ENCODE results near the gene GRK6. TPM values are rescaled to one million over a fixed set of nuclear protein-coding genes. Genes with fewer than 3 reads are reported as not detected.
A peak's percentile ranks its signal among the peaks of the same experiment; 100 is the strongest.

Gene GRK6
- total RNA-seq, 2 donors from 2014 or later: 27.3 to 33.3 TPM

- TF ChIP-seq CTCF (IDR thresholded peaks at IDR 0.05): no peak
- Histone ChIP-seq H3K27me3 (replicated peaks; ENCODE audit: insufficient read depth) (no peaks in the 10 kb centered on the region), H3K4me3 (no peak overlapping the region), H3K36me3 (no peaks in the 10 kb centered on the region), H3K27ac (no peak overlapping the region), H3K4me1 (ENCODE audit: control insufficient read depth in 1 of 2, low read depth in 2 of 2) (peaks cover 15 to 26% of the 10 kb centered on the region in 2 donors), H3K9me3 (no peaks in the 10 kb centered on the region)
- DNase-seq (ENCODE audit: low spot score) (no peak), ATAC-seq (ENCODE audit: insufficient number of reproducible peaks, low FRiP score, low read depth) (no peak)
These were observed 2.8 kb upstream of the GRK6 start for GRCh38 chr5:177423671-177424070.

- H3K9me3 ChIP-seq: no peaks in the 10 kb centered on the region
- ATAC-seq (ENCODE audit: insufficient number of reproducible peaks, low FRiP score, low read depth) (no peak), DNase-seq (ENCODE audit: low spot score) (no peak)
- no peaks in the 10 kb centered on the region for H3K27me3 ChIP-seq (replicated peaks; ENCODE audit: insufficient read depth)
- H3K4me3 ChIP-seq: peak overlapping the region; percentile 75
- peaks cover under 1% of the 10 kb centered on the region for H3K36me3 ChIP-seq
- H3K27ac ChIP-seq: peak overlapping the region; percentile 87 to 93
- TF ChIP-seq CTCF (IDR thresholded peaks at IDR 0.05): no peak
- H3K4me1 ChIP-seq (ENCODE audit: control insufficient read depth in 1 of 2, low read depth in 2 of 2): peaks cover 15 to 31% of the 10 kb centered on the region in 2 donors
These were observed 1.2 kb upstream of the GRK6 start for GRCh38 chr5:177425196-177425800.

- DNase-seq (ENCODE audit: low spot score) (peak; percentile 100), ATAC-seq (ENCODE audit: insufficient number of reproducible peaks, low FRiP score, low read depth) (peak; percentile 96)
- H3K36me3 ChIP-seq: peaks cover 3% of the 10 kb centered on the region
- no peak for TF ChIP-seq CTCF (IDR thresholded peaks at IDR 0.05)
- no peaks in the 10 kb centered on the region for H3K9me3 ChIP-seq
- H3K4me1 ChIP-seq (ENCODE audit: control insufficient read depth in 1 of 2, low read depth in 2 of 2): peaks cover 15 to 31% of the 10 kb centered on the region in 2 donors
- H3K27me3 ChIP-seq (replicated peaks; ENCODE audit: insufficient read depth): no peaks in the 10 kb centered on the region
- peak overlapping the region; percentile 75 for H3K4me3 ChIP-seq
- H3K27ac ChIP-seq: peak overlapping the region; percentile 87 to 93
These were observed 493 bp upstream of the GRK6 start for GRCh38 chr5:177425801-177426565.

GRCh38 chr5:177427211-177427822 is 841 bp downstream of the GRK6 start:
- peak overlapping the region; percentile 95 for H3K4me3 ChIP-seq
- no peak for TF ChIP-seq CTCF (IDR thresholded peaks at IDR 0.05)
- DNase-seq (ENCODE audit: low spot score) (no peak), ATAC-seq (ENCODE audit: insufficient number of reproducible peaks, low FRiP score, low read depth) (no peak)
- H3K27me3 ChIP-seq (replicated peaks; ENCODE audit: insufficient read depth): no peaks in the 10 kb centered on the region
- H3K36me3 ChIP-seq: peaks cover 3% of the 10 kb centered on the region
- H3K4me1 ChIP-seq (ENCODE audit: control insufficient read depth in 1 of 2, low read depth in 2 of 2): peaks cover 15 to 42% of the 10 kb centered on the region in 2 donors
- H3K9me3 ChIP-seq: no peaks in the 10 kb centered on the region
- H3K27ac ChIP-seq: peak overlapping the region; percentile 62 to 69

GRCh38 chr5:177427919-177428573 is 1.6 kb downstream of the GRK6 start:
- TF ChIP-seq CTCF (IDR thresholded peaks at IDR 0.05): no peak
- H3K27ac ChIP-seq: no peak overlapping the region
- H3K36me3 ChIP-seq: peaks cover 10% of the 10 kb centered on the region
- peak overlapping the region; percentile 95 for H3K4me3 ChIP-seq
- no peaks in the 10 kb centered on the region for H3K9me3 ChIP-seq
- no peak for DNase-seq (ENCODE audit: low spot score)
- no peaks in the 10 kb centered on the region for H3K27me3 ChIP-seq (replicated peaks; ENCODE audit: insufficient read depth)
- ATAC-seq (ENCODE audit: insufficient number of reproducible peaks, low FRiP score, low read depth): no peak
- peaks cover 15 to 47% of the 10 kb centered on the region in 2 donors for H3K4me1 ChIP-seq (ENCODE audit: control insufficient read depth in 1 of 2, low read depth in 2 of 2)

Measured in thoracic aorta (tissue), 2 donors.